Pancreas (tissue), 10 donors: ENCODE results near the gene MPP2. TPM values are rescaled to one million over a fixed set of nuclear protein-coding genes. Genes with fewer than 3 reads are reported as not detected.

Experiments
- ATAC-seq, 4 donors: fragments of 200-7000 bp; cut with Tn5 transposase; one replicate each; pipeline versions ENCODE4 v1.8.0 to v1.9.1; 2020; ENCODE audit warnings: mild to moderate bottlenecking in 4 of 4, moderate library complexity in 4 of 4
- DNase-seq, 6 donors: peaks; one replicate each; pipeline ENCODE4 v3.0.0-alpha.2; 2020
- FAIRE-seq: peaks from 2 replicates; lab custom pipeline; 2012; peaks lifted over from hg19 to GRCh38; lab: Jason Lieb, UNC
- H3K27ac ChIP-seq, 4 donors: fragments of 200-600 bp; sonication (generic); 1 replicate in 3 of 4; 2 replicates in 1 of 4; pipeline versions ENCODE4 v1.5.0 to v1.8.0; 2020
- H3K27me3 ChIP-seq, 4 donors: fragments of 200-600 bp; one replicate each; pipeline ENCODE4 v1.8.0; 2021
- H3K36me3 ChIP-seq, 3 donors: fragments of 200-600 bp; sonication (generic) in 1 of 3; one replicate each; pipeline versions ENCODE4 v1.5.0 to v1.8.0; 2020 to 2021
- H3K4me1 ChIP-seq, 3 donors: fragments of 200-600 bp; one replicate each; pipeline ENCODE4 v1.8.0; 2021
- H3K4me3 ChIP-seq, 4 donors: fragments of 200-600 bp; sonication (generic) in 2 of 4; one replicate each; pipeline versions ENCODE4 v1.5.0 to v1.8.0; 2020 to 2021
- H3K9me3 ChIP-seq, 4 donors: fragments of 200-600 bp; one replicate each; pipeline ENCODE4 v1.8.0; 2021
- CTCF ChIP-seq, 4 donors: fragments of 200-600 bp; sonication (generic) in 3 of 4; IDR thresholded peaks; one replicate each; pipeline versions ENCODE4 v1.5.0 to v1.8.0; 2021; ENCODE audit warnings: antibody characterized with exemption in 4 of 4
- WGBS, 2 donors: extraction: QIAGEN DNeasy Blood & Tissue Kit; methylation state at CpG; one replicate each; pipeline ENCODE4 v1.1.7; 2013; 5-methylcytosine and 5-hydroxymethylcytosine counted together
- intact Hi-C, 3 donors: fragments of 100-400 bp; cut with DNase I; formaldehyde crosslinking; loops; one replicate each; pipeline versions ENCODE4 v1.11.1 to v1.14.2; 2022
- polyA plus RNA-seq, 2 donors: library from polyadenylated mRNA; stranded (reverse); fragments of 200-250 nt; gene quantifications; one replicate each; pipeline ENCODE4 v1.2.3, GENCODE V29; 2013
- total RNA-seq, 6 donors: library from RNA; stranded (reverse); fragmentation: NEBNext Ultra II Directional in 4 of 6; extraction: Animal tissue kit (Norgen Biotek cat#: 25700) in 4 of 6; gene quantifications; one replicate each; pipeline versions ENCODE4 v1.2.1 to v1.2.4, GENCODE V29; 2021 to 2023
- donor health status: healthy with polysubstance abuse.
- donor health status: DM: no; HTN: no; CAD: no; lungs with moderate emphysema.
- donor health status: DM: no; HTN: no; CAD: no.
- donor health status: control.
- donor health status: control.
- donor health status: Bipolar disorder and iron deficiency.
- donor health status: DM: yes; HTN: yes; CAD: no.
- donor health status: DM: no; HTN: no; CAD: no.
- donor health status: DM: no; HTN: no; CAD: no.
- donor health status: DM: yes; HTN: yes; CAD: no.

Gene MPP2
- total and polyA plus RNA-seq, 8 donors, result 1.0 to 6.6 (median 2.2) TPM

- ATAC-seq, result no peak
- no peak overlapping the region for H3K4me3 ChIP-seq
Observed at GRCh38 chr17:43952351-43952723, 45.0 kb upstream of the MPP2 start.

DNA sequence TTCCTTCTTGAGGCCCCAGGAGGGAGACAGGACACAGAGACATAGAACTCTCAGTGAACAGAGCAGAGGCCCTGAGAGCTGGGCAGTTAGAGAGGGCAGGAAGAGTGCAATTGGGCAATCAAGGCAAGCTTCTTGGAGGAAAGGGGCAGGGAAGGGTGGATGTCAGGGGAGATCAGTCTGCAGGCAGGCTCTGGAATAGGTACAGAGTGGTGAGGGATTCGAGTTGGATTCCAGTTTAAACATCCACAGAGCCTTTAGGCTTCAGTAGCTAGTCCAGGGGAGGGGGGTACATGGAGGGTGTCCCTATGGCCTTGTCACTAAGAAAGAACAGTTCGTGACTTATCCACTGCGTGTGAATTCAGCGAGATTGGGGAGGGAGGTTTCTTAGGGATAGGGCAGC lies 44.4 kb upstream of the MPP2 start:
- peaks cover 0 to 22% (median 2%) of the 10 kb centered on the region in 4 donors for H3K27me3 ChIP-seq
- H3K4me3 ChIP-seq, result no peak overlapping the region
- no peaks in the 10 kb centered on the region for H3K36me3 ChIP-seq
- TF ChIP-seq CTCF (IDR thresholded peaks at IDR 0.05), result no peak
- ATAC-seq (no peak), FAIRE-seq (no peak), DNase-seq (no peak)
- intact Hi-C loops, result no loop called here
- 57 to 69% methylated on average over 4 of the region's 4 CpGs for WGBS, 2 donors
- no peaks in the 10 kb centered on the region for H3K4me1 ChIP-seq
- no peak overlapping the region for H3K27ac ChIP-seq
- no peaks in the 10 kb centered on the region for H3K9me3 ChIP-seq

More at GRCh38 chr17:43952351-43952723, 45.0 kb upstream of the MPP2 start:
- DNase-seq (no peak), FAIRE-seq (no peak)
- Histone ChIP-seq H3K27ac (no peak overlapping the region), H3K4me1 (no peaks in the 10 kb centered on the region), H3K9me3 (no peaks in the 10 kb centered on the region), H3K36me3 (no peaks in the 10 kb centered on the region), H3K27me3 (peaks cover 0 to 22% (median 2%) of the 10 kb centered on the region in 4 donors)
- WGBS, 2 donors, result 10 to 16% methylated on average over 18 to 19 of the region's 19 CpGs
- intact Hi-C loops, result no loop called here
- TF ChIP-seq CTCF (IDR thresholded peaks at IDR 0.05), result no peak

DNA sequence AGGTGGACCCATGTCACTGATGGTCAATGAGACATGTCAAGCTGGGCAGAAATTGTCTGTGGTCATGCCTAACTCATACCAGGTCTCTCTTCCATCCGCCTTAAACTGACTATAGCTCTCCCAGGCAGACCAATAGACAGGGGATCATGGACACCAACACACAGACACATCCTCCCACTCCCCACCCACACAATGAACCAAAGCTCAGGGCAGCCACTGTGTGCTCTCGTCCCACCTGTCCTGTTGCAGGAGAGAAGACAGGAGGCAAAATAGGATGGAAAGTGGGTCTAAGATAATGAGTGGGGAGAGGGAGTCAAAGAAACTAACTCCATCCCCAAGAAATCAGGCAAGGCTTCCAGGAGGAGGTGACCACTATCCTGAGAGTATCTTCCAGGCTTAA lies 43.2 kb upstream of the MPP2 start:
- FAIRE-seq (no peak), ATAC-seq (no peak), DNase-seq (no peak)
- Histone ChIP-seq H3K27ac (no peak overlapping the region), H3K27me3 (peaks cover 0 to 22% (median 2%) of the 10 kb centered on the region in 4 donors), H3K4me3 (no peak overlapping the region), H3K4me1 (no peaks in the 10 kb centered on the region), H3K9me3 (no peaks in the 10 kb centered on the region), H3K36me3 (no peaks in the 10 kb centered on the region)
- intact Hi-C loops, result no loop called here
- TF ChIP-seq CTCF (IDR thresholded peaks at IDR 0.05), result no peak
- 63 to 73% methylated on average over 2 of the region's 2 CpGs for WGBS, 2 donors

GRCh38 chr17:43949781-43950180 lies 42.4 kb upstream of the MPP2 start:
- no peak overlapping the region for H3K4me3 ChIP-seq
- FAIRE-seq, result no peak

More at GRCh38 chr17:43949781-43950180, 42.4 kb upstream of the MPP2 start:
- Histone ChIP-seq H3K36me3 (no peaks in the 10 kb centered on the region), H3K9me3 (no peaks in the 10 kb centered on the region), H3K4me1 (no peaks in the 10 kb centered on the region), H3K27me3 (peaks cover 0 to 22% (median 2%) of the 10 kb centered on the region in 4 donors), H3K27ac (no peak overlapping the region)
- intact Hi-C loops, result loop anchor here in 2 of 3 donors (10.0 kb wide), 2 partner anchors 45 to 215 kb away; no protein-coding TSS in a partner anchor
- 53 to 64% methylated on average over 4 of the region's 4 CpGs for WGBS, 2 donors
- no peak for DNase-seq
- TF ChIP-seq CTCF (IDR thresholded peaks at IDR 0.05), result no peak
- ATAC-seq, result no peak
